ENCODE data around the gene MAF. TPM values are rescaled to one million over a fixed set of nuclear protein-coding genes. Genes with fewer than 3 reads are reported as not detected.

MAF gene
- total RNA-seq, 1 experiment from 2014 or later: 0.47 TPM

GRCh38 chr16:79547085-79547484 is 53.5 kb downstream of the MAF start:
- CTCF ChIA-PET: no interaction called here
- intact Hi-C loops (cut with micrococcal nuclease): no loop called here

More at GRCh38 chr16:79547085-79547484, 53.5 kb downstream of the MAF start:
- no TSS peak for BruUV-seq (replicated peaks)
- Mint-ChIP-seq H3K4me3 (ENCODE audit: unreplicated experiment) (no peak overlapping the region), H3K27ac (ENCODE audit: low read depth, unreplicated experiment) (no peak overlapping the region), H3K27me3 (ENCODE audit: insufficient read depth, unreplicated experiment) (peaks cover 53% of the 10 kb centered on the region), H3K4me1 (ENCODE audit: insufficient read depth, unreplicated experiment) (no peaks in the 10 kb centered on the region), H3K9me3 (ENCODE audit: unreplicated experiment) (no peaks in the 10 kb centered on the region), H3K36me3 (ENCODE audit: insufficient read depth, unreplicated experiment) (no peaks in the 10 kb centered on the region)
- no peak for TF ChIP-seq CTCF (IDR thresholded peaks at IDR 0.05; ENCODE audit: unreplicated experiment)
- POLR2A ChIA-PET: no interaction called here
- DNase-seq (ENCODE audit: unreplicated experiment): no peak
